OCI-LY7 (cell line): ENCODE data around the gene CES2. TPM values are rescaled to one million over a fixed set of nuclear protein-coding genes. Genes with fewer than 3 reads are reported as not detected.
A peak's percentile ranks its signal among the peaks of the same experiment; 100 is the strongest.
"Not testable (repeated sequence)": the region's sequence is repeated elsewhere in the genome, so short reads cannot be mapped to it uniquely, and the experiment has no call there.

Experiments
- BruUV-seq: library from RNA; stranded (reverse); fragments of 400-500 nt; replicated peaks from 2 replicates; lab custom pipeline; 2021; lab: Mats Ljungman, UMichigan
- CTCF ChIA-PET: fragments of 300-600 bp; sonication (Branson Sonifier 250); formaldehyde crosslinking; loops from one replicate; lab custom pipeline; 2022; ENCODE audit warnings: antibody characterized with exemption; ENCODE audit not compliant: unreplicated experiment; lab: Charles Lee
- POLR2A ChIA-PET: fragments of 300-600 bp; sonication (Branson Sonifier 250); formaldehyde crosslinking; loops from one replicate; lab custom pipeline; 2022; ENCODE audit warnings: antibody characterized with exemption; lab: Charles Lee
- DNase-seq: peaks from one replicate; pipeline ENCODE4 v3.0.0-alpha.2; 2015; ENCODE audit warnings: low spot score
- H2AFZ ChIP-seq: fragments of 200-600 bp; sonication (generic), shearing (Covaris generic); 2 replicates; pipeline ENCODE4 v1.6.1; 2014; ENCODE audit warnings: mild to moderate bottlenecking, antibody characterized with exemption, low read length, moderate library complexity
- H3K27ac ChIP-seq: fragments of 200-600 bp; sonication (generic); 2 replicates; pipeline ENCODE4 v1.5.1; 2014; ENCODE audit warnings: mixed run types, low read depth, mild to moderate bottlenecking, moderate library complexity, low read length, inconsistent platforms; ENCODE audit not compliant: poor library complexity, severe bottlenecking
- H3K36me3 ChIP-seq: fragments of 200-600 bp; sonication (generic); 2 replicates; pipeline ENCODE4 v1.6.1; 2014; ENCODE audit warnings: mild to moderate bottlenecking, antibody characterized with exemption, low read length, moderate library complexity, mixed read lengths; ENCODE audit not compliant: insufficient read depth
- H3K4me1 ChIP-seq: fragments of 200-600 bp; sonication (generic); 2 replicates; pipeline ENCODE4 v1.5.1; 2014; ENCODE audit warnings: mild to moderate bottlenecking, low read length; ENCODE audit not compliant: insufficient read depth, poor library complexity, severe bottlenecking
- H3K4me2 ChIP-seq: fragments of 200-600 bp; sonication (generic); 2 replicates; pipeline ENCODE4 v1.6.1; 2014; ENCODE audit warnings: mild to moderate bottlenecking, low read length
- H3K4me3 ChIP-seq: fragments of 200-600 bp; sonication (generic); 2 replicates; pipeline ENCODE4 v1.5.1; 2014; ENCODE audit warnings: mild to moderate bottlenecking, low read depth, low read length; ENCODE audit not compliant: poor library complexity, severe bottlenecking
- H3K79me2 ChIP-seq: fragments of 200-600 bp; sonication (generic); 2 replicates; pipeline ENCODE4 v1.6.1; 2016; ENCODE audit warnings: low read depth, mild to moderate bottlenecking, low read length, moderate library complexity, mixed read lengths; ENCODE audit not compliant: insufficient read depth
- H3K9me2 ChIP-seq: fragments of 200-600 bp; sonication (generic); 2 replicates; pipeline ENCODE4 v1.6.1; 2016; ENCODE audit warnings: mild to moderate bottlenecking, low read length, mixed read lengths; ENCODE audit not compliant: insufficient read depth
- H3K9me3 ChIP-seq: fragments of 200-600 bp; sonication (generic); 2 replicates; pipeline ENCODE4 v1.6.1; 2014; ENCODE audit warnings: mild to moderate bottlenecking, mixed run types, low read length, mixed read lengths
- H4K20me1 ChIP-seq: fragments of 200-600 bp; sonication (generic); 2 replicates; pipeline ENCODE4 v1.6.1; 2014; ENCODE audit warnings: mild to moderate bottlenecking, antibody characterized with exemption, low read length, moderate library complexity, mixed read lengths; ENCODE audit not compliant: insufficient read depth
- EZH2phosphoT487 ChIP-seq: fragments of 200-600 bp; sonication (generic); IDR thresholded peaks from 2 replicates; pipeline ENCODE4 v1.6.1; 2018; ENCODE audit warnings: low read depth, borderline replicate concordance, mild to moderate bottlenecking, mixed run types, antibody characterized with exemption, low read length, moderate library complexity, mixed read lengths
- intact Hi-C: fragments of 100-400 bp; cut with micrococcal nuclease; formaldehyde crosslinking; loops from one replicate; pipeline ENCODE4 v1.10.0; 2022; ENCODE audit not compliant: unreplicated experiment
- total RNA-seq, 2 experiments: library from RNA; depleted of rRNA in 1 of 2; stranded (reverse); fragments of >200 nt in 1 of 2; shearing (Covaris generic) in 1 of 2; gene quantifications; 2 replicates each; pipeline ENCODE4 v1.2.3, GENCODE V29; 2014 to 2022
- TF ChIP-seq, protein P1 (sequence below): fragments of 200-600 bp; sonication (generic); conservative IDR thresholded peaks from 2 replicates; pipeline ENCODE4 v1.5.1; 2014; ENCODE audit warnings: mild to moderate bottlenecking, antibody characterized with exemption, low read length, moderate library complexity, mixed read lengths

CES2 gene
- total RNA-seq, 2 experiments from 2014 or later: 29.6 to 30.7 TPM

DNA sequence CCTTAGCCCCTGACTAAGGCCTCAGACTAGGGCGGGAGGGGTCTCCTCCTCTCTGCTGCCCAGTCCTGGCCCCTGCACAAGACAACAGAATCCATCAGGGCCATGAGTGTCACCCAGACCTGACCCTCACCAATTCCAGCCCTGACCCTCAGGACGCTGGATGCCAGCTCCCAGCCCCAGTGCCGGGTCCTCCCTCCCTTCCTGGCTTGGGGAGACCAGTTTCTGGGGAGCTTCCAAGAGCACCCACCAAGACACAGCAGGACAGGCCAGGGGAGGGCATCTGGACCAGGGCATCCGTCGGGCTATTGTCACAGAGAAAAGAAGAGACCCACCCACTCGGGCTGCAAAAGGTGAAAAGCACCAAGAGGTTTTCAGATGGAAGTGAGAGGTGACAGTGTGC is 38.4 kb downstream of the CES2 start:
- ChIA-PET CTCF (interaction anchor here (0.6 kb wide), 1 partner anchor 223 kb away, joined by 7 read pairs; no protein-coding TSS in a partner anchor), POLR2A (no interaction called here)
- Histone ChIP-seq H3K36me3 (no peaks in the 10 kb centered on the region), H3K4me1 (no peaks in the 10 kb centered on the region), H3K9me3 (no peaks in the 10 kb centered on the region), H3K79me2 (no peaks in the 10 kb centered on the region), H4K20me1 (no peaks in the 10 kb centered on the region), H3K4me2 (no peak overlapping the region), H3K4me3 (no peak overlapping the region), H3K9me2 (no peaks in the 10 kb centered on the region), H3K27ac (no peak overlapping the region), H2AFZ (no peak overlapping the region)
- BruUV-seq: no TSS peak
- TF ChIP-seq, protein P1, sequence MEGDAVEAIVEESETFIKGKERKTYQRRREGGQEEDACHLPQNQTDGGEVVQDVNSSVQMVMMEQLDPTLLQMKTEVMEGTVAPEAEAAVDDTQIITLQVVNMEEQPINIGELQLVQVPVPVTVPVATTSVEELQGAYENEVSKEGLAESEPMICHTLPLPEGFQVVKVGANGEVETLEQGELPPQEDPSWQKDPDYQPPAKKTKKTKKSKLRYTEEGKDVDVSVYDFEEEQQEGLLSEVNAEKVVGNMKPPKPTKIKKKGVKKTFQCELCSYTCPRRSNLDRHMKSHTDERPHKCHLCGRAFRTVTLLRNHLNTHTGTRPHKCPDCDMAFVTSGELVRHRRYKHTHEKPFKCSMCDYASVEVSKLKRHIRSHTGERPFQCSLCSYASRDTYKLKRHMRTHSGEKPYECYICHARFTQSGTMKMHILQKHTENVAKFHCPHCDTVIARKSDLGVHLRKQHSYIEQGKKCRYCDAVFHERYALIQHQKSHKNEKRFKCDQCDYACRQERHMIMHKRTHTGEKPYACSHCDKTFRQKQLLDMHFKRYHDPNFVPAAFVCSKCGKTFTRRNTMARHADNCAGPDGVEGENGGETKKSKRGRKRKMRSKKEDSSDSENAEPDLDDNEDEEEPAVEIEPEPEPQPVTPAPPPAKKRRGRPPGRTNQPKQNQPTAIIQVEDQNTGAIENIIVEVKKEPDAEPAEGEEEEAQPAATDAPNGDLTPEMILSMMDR: no peak
- TF ChIP-seq EZH2phosphoT487: no peak
- intact Hi-C loops: no loop called here
- DNase-seq: no peak

DNA sequence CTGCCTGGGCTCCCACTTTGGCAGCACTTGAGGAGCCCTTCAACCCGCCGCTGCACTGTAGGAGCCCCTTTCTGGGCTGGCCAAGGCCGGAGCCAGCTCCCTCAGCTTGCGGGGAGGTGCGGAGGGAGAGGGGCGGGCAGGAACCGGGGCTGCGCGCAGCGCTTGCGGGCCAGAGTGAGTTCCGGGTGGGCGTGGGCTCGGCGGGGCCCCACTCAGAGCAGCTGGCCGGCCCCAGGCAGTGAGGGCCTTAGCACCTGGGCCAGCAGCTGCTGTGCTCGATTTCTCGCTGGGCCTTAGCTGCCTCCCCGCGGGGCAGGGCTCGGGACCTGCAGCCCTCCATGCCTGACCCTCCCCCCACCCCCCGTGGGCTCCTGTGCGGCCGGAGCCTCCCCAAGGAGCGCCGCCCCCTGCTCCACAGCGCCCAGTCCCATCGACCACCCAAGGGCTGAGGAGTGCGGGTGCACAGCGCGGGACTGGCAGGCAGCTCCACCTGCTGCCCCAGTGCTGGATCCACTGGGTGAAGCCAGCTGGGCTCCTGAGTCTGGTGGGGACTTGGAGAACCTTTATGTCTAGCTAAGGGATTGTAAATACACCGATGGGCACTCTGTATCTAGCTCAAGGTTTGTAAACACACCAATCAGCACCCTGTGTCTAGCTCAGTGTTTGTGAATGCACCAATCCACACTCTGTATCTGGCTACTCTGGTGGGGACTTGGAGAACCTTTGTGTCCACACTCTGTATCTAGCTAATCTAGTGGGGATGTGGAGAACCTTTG is 39.0 kb downstream of the CES2 start:
- H2AFZ ChIP-seq, H3K27ac ChIP-seq, H3K4me1 ChIP-seq, H3K4me2 ChIP-seq, H4K20me1 ChIP-seq, BruUV-seq, H3K4me3 ChIP-seq, DNase-seq, H3K9me3 ChIP-seq, H3K9me2 ChIP-seq, intact Hi-C loops, H3K36me3 ChIP-seq, H3K79me2 ChIP-seq: not testable (repeated sequence)
- ChIA-PET CTCF (interaction anchor here (0.6 kb wide), 1 partner anchor 222 kb away, joined by 7 read pairs; no protein-coding TSS in a partner anchor), POLR2A (interaction anchor here (0.6 kb wide), 1 partner anchor 30 kb away, joined by 3 read pairs; no protein-coding TSS in a partner anchor)

DNA sequence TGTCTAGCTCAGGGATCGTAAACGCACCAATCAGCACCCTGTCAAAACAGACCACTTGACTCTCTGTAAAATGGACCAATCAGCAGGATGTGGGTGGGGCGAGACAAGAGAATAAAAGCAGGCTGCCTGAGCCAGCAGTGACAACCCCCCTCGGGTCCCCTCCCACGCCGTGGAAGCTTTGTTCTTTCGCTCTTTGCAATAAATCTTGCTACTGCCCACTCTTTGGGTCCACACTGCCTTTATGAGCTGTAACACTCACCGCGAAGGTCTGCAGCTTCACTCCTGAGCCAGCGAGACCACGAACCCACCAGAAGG is 39.6 kb downstream of the CES2 start:
- BruUV-seq, H2AFZ ChIP-seq, H3K36me3 ChIP-seq, H3K4me1 ChIP-seq, H4K20me1 ChIP-seq, H3K4me3 ChIP-seq, H3K79me2 ChIP-seq, intact Hi-C loops, H3K9me3 ChIP-seq, H3K9me2 ChIP-seq, H3K4me2 ChIP-seq, H3K27ac ChIP-seq, CTCF ChIA-PET: not testable (repeated sequence)
- POLR2A ChIA-PET: interaction anchor here (0.6 kb wide), 1 partner anchor 31 kb away, joined by 3 read pairs; no protein-coding TSS in a partner anchor
- DNase-seq: peak; percentile 23
